GM21576 (cell line): ENCODE measurements around the gene NT5C2.

Experiments
- ATAC-seq: cut with Tn5 transposase; IDR thresholded peaks from one replicate; pipeline ENCODE4 v1.9.1; 2021; ENCODE audit warnings: mild to moderate bottlenecking, moderate library complexity; ENCODE audit not compliant: unreplicated experiment

NT5C2 gene

DNA sequence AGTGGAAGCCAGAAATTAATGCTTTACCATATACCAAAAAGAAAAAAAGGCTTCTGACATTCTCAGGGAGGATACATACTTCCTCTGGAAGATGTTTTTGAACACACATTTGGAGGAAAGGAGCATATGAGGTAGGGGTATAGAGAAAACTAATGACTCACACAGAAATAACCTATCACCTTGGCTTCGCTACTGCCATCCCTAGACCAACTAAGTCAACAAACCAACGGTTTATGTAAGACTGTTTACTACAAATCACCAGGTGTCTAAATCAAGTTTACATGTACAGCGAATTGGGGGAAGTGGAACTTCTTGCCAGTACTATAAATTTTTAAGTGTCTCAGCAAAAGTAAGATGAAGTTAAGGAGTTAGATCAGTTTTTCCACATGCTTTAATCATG lies 96.9 kb downstream of the NT5C2 start:
- no peak for ATAC-seq

DNA sequence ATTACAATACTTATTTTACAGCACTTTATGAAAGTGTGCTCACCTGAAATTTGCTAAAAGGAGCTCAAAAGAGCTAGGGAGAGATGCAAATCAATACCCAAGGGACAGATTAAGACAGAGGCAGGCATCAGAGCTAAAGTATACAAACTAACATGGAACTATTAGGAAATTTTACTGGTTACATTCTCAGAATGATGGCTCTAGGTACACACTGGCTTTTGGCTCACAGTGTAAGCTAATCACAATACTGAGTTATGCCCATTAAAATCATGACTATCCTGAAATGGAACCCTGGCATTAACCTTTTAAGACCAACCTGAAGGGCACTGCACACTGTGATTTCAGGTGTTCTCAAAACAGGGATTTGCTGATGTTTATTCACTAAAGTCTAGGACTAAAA lies 98.1 kb downstream of the NT5C2 start:
- ATAC-seq, result no peak

DNA sequence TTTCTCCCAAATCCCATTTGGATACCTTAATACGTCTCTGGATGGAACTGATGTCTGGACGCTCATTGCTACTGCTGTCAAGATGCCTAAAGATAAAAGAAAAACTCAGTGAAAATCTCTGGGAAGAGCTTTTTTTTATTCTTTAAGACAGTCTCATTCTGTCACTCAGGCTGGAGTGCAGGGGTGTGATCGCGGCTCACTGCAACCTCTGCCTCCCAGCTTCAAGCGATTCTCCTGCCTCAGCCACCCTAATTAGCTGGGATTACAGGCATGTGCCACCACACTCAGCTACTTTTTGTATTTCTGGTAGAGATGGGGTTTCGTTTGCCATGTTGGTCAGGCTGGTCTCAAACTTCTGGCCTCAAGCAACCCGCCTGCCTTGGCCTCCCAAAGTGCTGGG lies 102.2 kb downstream of the NT5C2 start:
- ATAC-seq, result no peak

- ATAC-seq, result no peak
These were observed 103.6 kb downstream of the NT5C2 start for GRCh38 chr10:103089493-103089892.

DNA sequence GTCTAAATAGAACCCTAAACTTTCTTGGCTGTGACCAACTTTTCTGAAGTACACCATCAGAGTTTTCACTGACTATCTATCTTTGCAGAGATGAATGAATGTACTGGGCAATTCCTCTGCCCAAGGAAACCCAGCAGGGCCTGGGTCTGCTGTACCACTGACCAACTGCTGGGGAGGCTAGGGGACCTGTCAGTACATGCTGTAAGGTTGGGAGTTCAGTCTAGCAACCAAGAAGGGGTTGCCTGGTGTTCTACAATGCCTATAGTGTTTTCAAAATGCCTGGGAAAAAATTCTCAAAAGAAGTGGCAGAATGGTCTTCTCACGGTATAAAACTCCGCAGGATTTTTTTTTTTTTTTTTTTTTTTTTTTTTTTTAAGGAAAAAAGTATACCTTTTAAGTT lies 106.3 kb downstream of the NT5C2 start:
- ATAC-seq, result no peak

GRCh38 chr10:103086261-103086660 lies 106.8 kb downstream of the NT5C2 start:
- ATAC-seq, result no peak

DNA sequence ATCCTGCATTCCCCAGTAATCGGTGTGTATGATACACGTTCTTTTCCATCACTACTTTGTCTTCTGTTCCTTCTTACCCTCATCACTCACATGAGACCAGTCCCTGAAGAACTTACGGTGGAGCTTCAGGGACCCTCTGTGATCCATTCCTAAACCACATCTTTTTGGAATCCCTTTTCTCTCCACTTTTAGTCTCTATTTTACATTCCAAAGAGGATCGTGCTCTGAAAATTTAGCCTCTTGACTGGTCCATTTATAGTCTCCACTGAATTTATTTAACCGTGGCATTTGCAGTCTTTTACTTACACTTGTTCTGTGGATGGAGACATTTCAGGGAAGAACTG lies 109.1 kb downstream of the NT5C2 start:
- ATAC-seq, result no peak

DNA sequence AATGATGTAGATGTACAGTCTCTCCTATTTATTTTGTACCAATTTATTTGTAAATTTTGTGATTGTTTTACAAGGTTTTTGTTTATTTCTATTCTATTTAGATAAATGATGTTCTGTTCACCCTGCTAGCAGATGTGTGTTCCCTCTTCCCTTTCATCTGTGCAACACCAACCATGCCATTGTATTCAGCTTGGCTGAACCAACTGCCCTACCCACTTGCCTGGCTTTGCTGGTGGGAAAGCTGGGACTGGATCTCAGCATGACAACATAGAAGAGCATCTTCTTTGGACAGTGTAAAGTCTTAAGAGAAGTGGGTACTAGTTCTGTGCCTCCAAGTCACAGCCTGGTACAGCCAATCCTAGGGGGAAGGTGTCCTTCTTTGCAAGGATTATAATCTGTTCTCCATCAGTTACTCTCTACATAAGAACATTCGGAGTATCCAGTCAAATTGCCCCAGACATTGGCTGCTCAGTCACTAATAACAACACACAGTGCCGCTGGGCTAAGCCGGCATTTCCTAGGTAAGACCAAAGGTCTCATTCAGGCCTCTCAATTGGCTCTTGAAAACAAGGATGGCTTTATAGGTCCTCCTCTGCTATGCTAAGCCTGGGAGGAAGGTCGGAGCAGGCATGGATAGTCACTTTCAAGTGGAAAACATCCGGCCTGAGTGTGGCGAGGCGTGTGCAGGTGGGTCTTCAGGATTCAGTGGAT lies 109.7 kb downstream of the NT5C2 start:
- no peak for ATAC-seq

DNA sequence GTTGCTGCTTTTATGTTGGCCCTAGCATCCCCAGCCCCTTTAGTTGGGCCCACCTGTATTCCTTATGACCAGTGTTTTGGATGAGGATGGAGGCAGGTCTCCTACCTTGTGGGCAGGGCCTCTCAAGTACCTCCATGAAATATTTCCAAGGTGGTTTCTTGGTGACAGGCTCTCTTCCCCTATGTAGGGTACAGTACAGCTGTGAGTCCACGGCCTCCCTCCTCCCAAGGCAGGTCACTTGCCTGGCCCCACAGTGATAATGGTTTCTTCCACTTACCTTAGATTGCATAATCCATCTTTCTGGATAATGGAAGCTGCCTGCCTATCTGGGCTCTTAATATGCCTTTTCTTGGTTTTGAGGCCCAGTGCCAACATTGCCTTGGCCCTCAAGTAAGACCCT lies 110.4 kb downstream of the NT5C2 start:
- ATAC-seq, result no peak

DNA sequence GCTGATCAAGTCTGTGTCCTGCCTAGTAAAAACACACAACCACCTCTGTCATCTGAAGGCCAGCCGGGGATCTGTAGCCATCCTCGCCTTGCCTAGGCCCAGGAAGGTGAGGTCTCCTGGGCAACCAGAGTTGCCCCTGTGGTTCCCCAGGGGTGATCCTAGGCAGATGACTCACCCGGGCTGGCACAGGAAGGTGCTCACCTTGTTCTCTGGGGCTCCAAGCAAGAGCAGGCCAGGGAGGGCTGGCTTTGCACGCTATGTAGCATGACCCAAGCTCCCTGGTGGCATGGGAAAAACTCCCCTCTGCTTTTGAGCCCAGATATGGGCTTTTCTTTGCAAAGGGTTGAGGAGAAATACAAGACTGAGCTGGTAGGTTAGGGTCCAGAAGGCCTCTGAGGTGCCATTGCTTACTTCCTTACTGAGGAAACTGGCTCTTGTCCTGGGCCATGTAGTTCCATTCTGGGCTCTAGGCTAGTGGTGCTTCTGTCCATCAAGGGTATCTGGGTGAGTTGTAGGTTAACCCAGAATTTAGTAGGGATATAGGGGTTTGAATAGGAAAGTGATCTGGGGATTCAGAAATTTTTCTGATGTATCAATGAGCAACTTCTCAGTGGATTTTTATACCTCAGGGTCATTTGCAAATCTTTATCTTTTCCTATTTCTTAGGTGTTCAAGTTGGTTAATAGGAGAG lies 112.0 kb downstream of the NT5C2 start:
- no peak for ATAC-seq

- no peak for ATAC-seq
These were observed 113.1 kb downstream of the NT5C2 start for GRCh38 chr10:103079946-103080345.

DNA sequence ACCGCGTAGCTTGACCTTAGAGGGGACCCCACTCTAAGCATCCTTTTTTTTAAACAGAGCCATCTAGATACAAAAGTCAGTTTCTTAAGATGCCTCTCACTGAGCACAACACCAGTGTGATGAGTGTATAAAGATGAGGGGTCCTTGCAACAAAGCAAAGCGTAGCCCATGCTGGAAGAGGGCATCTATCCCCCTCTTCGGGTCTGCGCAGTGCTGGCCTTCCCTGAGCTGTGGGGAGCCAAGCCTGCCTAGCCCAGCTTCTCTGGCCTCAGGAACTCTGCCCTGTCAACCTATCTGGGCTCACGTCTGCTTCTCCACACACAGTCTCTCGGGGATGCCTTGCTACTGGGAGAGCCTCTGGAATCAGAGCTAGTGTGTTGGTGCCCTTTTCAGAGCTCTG lies 114.0 kb downstream of the NT5C2 start:
- ATAC-seq, result no peak

- ATAC-seq, result no peak
These were observed 114.4 kb downstream of the NT5C2 start for GRCh38 chr10:103078676-103079075.

GRCh38 chr10:103078309-103078615 lies 114.8 kb downstream of the NT5C2 start:
- no peak for ATAC-seq

GRCh38 chr10:103077491-103078308 lies 115.4 kb downstream of the NT5C2 start:
- ATAC-seq, result no peak

- ATAC-seq, result no peak
These were observed 116.1 kb downstream of the NT5C2 start for GRCh38 chr10:103077020-103077419.

GRCh38 chr10:103072891-103073290 lies 120.2 kb downstream of the NT5C2 start:
- ATAC-seq, result no peak

- no peak for ATAC-seq
These were observed 120.8 kb downstream of the NT5C2 start for GRCh38 chr10:103072276-103072675.

- ATAC-seq, result peak; percentile 66
These were observed 123.4 kb downstream of the NT5C2 start for GRCh38 chr10:103069453-103070331.

DNA sequence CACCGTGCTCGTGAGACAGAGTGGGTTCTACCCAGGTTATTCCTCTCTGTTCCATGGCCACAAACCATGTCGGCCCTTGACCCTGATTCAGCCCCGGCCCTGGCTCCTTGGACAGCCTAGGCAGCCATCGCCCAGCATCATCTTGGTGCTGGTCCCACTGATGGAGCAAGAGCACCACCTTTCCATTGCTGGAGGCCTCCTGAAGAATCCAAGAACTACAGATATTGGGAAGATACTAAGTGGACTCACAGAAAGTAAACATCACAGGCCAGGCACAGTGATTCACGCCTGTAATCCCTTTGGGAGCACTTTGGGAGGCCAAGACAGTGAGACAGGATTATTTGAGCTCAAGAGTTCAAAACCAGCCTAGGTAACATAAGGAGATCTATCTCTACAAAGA lies 125.1 kb downstream of the NT5C2 start:
- no peak for ATAC-seq

DNA sequence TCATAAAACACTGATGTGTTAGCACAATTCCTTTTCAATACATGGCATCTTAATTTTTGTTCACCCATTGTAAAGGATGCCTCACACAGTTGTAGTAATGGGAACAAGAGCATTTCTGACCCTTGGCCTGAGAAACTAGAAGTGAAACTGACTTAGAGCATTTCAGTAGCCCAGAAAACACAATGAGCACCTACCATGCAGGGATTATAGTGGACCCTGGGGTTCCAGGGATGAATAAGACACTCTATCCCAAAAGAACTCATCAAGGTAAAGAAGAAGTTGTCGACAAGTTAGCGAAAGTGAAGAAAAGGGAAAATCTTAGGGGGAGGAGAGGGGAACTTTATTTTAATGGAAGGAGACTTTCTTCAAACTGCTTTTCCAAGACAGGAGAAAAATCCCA lies 125.6 kb downstream of the NT5C2 start:
- ATAC-seq, result no peak
